Keratinocyte (primary cell): ENCODE results near the gene MATK. TPM values are rescaled to one million over a fixed set of nuclear protein-coding genes. Genes with fewer than 3 reads are reported as not detected.
A peak's percentile ranks its signal among the peaks of the same experiment; 100 is the strongest.
"Not testable (repeated sequence)": the region's sequence is repeated elsewhere in the genome, so short reads cannot be mapped to it uniquely, and the experiment has no call there.

Experiments
- DNase-seq: peaks from one replicate; pipeline ENCODE4 v3.0.0-alpha.2; 2011; ENCODE audit warnings: low read depth, missing footprints, low spot score
- FAIRE-seq: peaks from 2 replicates; lab custom pipeline; 2011; peaks lifted over from hg19 to GRCh38; lab: Jason Lieb, UNC
- H2AFZ ChIP-seq: 2 replicates; pipeline ENCODE4 v1.6.0; 2012; ENCODE audit warnings: low read length, control low read depth, inconsistent platforms; ENCODE audit not compliant: control insufficient read depth
- H3K27ac ChIP-seq: 2 replicates; pipeline ENCODE4 v1.5.1; 2011; ENCODE audit warnings: low read length; ENCODE audit not compliant: control insufficient read depth, insufficient read depth
- H3K27me3 ChIP-seq: 3 replicates; pipeline ENCODE4 v1.6.0; 2011; ENCODE audit warnings: low read length; ENCODE audit not compliant: control insufficient read depth, insufficient read depth; ENCODE audit errors: extremely low read depth
- H3K36me3 ChIP-seq, 2 experiments: 2 replicates in 1 of 2; 3 replicates in 1 of 2; pipeline ENCODE4 v1.5.1; 2011; ENCODE audit warnings: low read length in 2 of 2, mild to moderate bottlenecking in 1 of 2; ENCODE audit not compliant: control insufficient read depth in 2 of 2, insufficient read depth in 2 of 2; ENCODE audit errors: extremely low read depth in 1 of 2
- H3K4me1 ChIP-seq: 3 replicates; pipeline ENCODE4 v1.5.1; 2011; ENCODE audit warnings: low read length; ENCODE audit not compliant: control insufficient read depth, insufficient read depth; ENCODE audit errors: extremely low read depth
- H3K4me2 ChIP-seq: 3 replicates; pipeline ENCODE4 v1.6.0; 2011; ENCODE audit warnings: low read depth, low read length; ENCODE audit not compliant: control insufficient read depth, insufficient read depth; ENCODE audit errors: extremely low read depth
- H3K4me3 ChIP-seq, 3 experiments: fragments of 200-600 bp in 1 of 3; sonication (generic) in 1 of 3; 2 replicates in 2 of 3; 3 replicates in 1 of 3; pipeline ENCODE4 v1.5.1; 2011 to 2016; ENCODE audit warnings: low read length in 3 of 3, mild to moderate bottlenecking in 3 of 3, control low read depth in 2 of 3, inconsistent platforms in 1 of 3, low read depth in 1 of 3, mixed read lengths in 1 of 3, mixed run types in 1 of 3, moderate library complexity in 1 of 3; ENCODE audit not compliant: control insufficient read depth in 2 of 3, insufficient read depth in 2 of 3; ENCODE audit errors: extremely low read depth in 1 of 3
- H3K79me2 ChIP-seq: 2 replicates; pipeline ENCODE4 v1.6.0; 2012; ENCODE audit warnings: low read length; ENCODE audit not compliant: control insufficient read depth, insufficient read depth
- H3K9ac ChIP-seq: 3 replicates; pipeline ENCODE4 v1.6.0; 2011; ENCODE audit warnings: low read length; ENCODE audit not compliant: control insufficient read depth, insufficient read depth; ENCODE audit errors: extremely low read depth
- H3K9me1 ChIP-seq: 3 replicates; pipeline ENCODE4 v1.6.0; 2011; ENCODE audit warnings: low read length; ENCODE audit not compliant: control insufficient read depth, insufficient read depth; ENCODE audit errors: extremely low read depth
- H3K9me3 ChIP-seq: 2 replicates; pipeline ENCODE4 v1.5.1; 2012; ENCODE audit warnings: low read depth, low read length; ENCODE audit not compliant: control insufficient read depth
- H4K20me1 ChIP-seq: 3 replicates; pipeline ENCODE4 v1.6.0; 2011; ENCODE audit warnings: low read length; ENCODE audit not compliant: control insufficient read depth, insufficient read depth; ENCODE audit errors: extremely low read depth
- CTCF ChIP-seq, 3 experiments: IDR thresholded peaks in 1 of 3; conservative IDR thresholded peaks in 1 of 3; optimal IDR thresholded peaks in 1 of 3; 2 replicates in 2 of 3; 3 replicates in 1 of 3; pipeline versions ENCODE3 to v1.5.1; 2011; ENCODE audit warnings: low read length in 3 of 3, mild to moderate bottlenecking in 3 of 3, moderate library complexity in 2 of 3, control low read depth in 1 of 3, inconsistent platforms in 1 of 3; ENCODE audit not compliant: insufficient read depth in 2 of 3; ENCODE audit errors: extremely low read depth in 1 of 3
- EZH2 ChIP-seq: IDR thresholded peaks from one replicate; pipeline ENCODE4 v1.6.1; 2012; ENCODE audit warnings: inconsistent platforms, mild to moderate bottlenecking, low read length, moderate library complexity
- dilution Hi-C: fragments of 300-500 bp; cut with MboI; formaldehyde crosslinking; loops from one replicate; pipeline ENCODE4 v1.7.0; 2020; ENCODE audit warnings: low sequenced_read_pairs; ENCODE audit not compliant: extremely low pct_ligation_motif_present
- polyA plus RNA-seq, 5 experiments: library from polyadenylated mRNA; depleted of rRNA in 3 of 5; stranded (reverse) in 3 of 5; stranded (forward) in 1 of 5; unstranded in 1 of 5; fragments of >200 nt; gene quantifications; 1 replicate in 1 of 5; 2 replicates in 3 of 5; 3 replicates in 1 of 5; pipeline versions ENCODE4 v1.2.1 to v1.2.3, GENCODE V29; 2011 to 2012; ENCODE audit warnings: missing spikeins in 2 of 5, low read depth in 1 of 5, low replicate concordance in 1 of 5

Gene MATK
- polyA plus RNA-seq, 1 donor (not counting 4 experiments of a cell fraction or from before 2014, with no cell fraction given), result 0.16 TPM

GRCh38 chr19:3760871-3761361, 25.3 kb downstream of the MATK start:
- Histone ChIP-seq H3K9ac (peak overlapping the region; percentile 99), H4K20me1 (no peaks in the 10 kb centered on the region), H3K4me2 (peak overlapping the region; percentile 72), H3K9me3 (no peaks in the 10 kb centered on the region), H3K79me2 (peaks cover 18% of the 10 kb centered on the region), H2AFZ (peak overlapping the region; percentile 96), H3K4me3 (peak overlapping the region; percentile 80 to 98 (median 96)), H3K27me3 (no peaks in the 10 kb centered on the region), H3K36me3 (peaks cover 3 to 4% of the 10 kb centered on the region in 2 experiments), H3K27ac (peak overlapping the region; percentile 96), H3K9me1 (no peaks in the 10 kb centered on the region), H3K4me1 (peaks cover 9% of the 10 kb centered on the region)
- TF ChIP-seq EZH2 (no peak), CTCF (optimal IDR thresholded peaks at IDR 0.05 in 1 of 3, IDR thresholded peaks at IDR 0.05 in 1 of 3, conservative IDR thresholded peaks at IDR 0.05 in 1 of 3; ENCODE audit: extremely low read depth in 1 of 3, insufficient read depth in 2 of 3, low read length in 3 of 3) (no peak)
- no peak for DNase-seq
- dilution Hi-C loops, result no loop called here
- FAIRE-seq, result no peak

- H3K9ac ChIP-seq, result no peak overlapping the region
- H3K4me1 ChIP-seq, result peaks cover 9% of the 10 kb centered on the region
- peaks cover 18% of the 10 kb centered on the region for H3K79me2 ChIP-seq
- no peak overlapping the region for H3K4me2 ChIP-seq
- no peak overlapping the region for H3K27ac ChIP-seq
- no peaks in the 10 kb centered on the region for H3K9me3 ChIP-seq
- dilution Hi-C loops, result no loop called here
- H2AFZ ChIP-seq, result no peak overlapping the region
- no peak overlapping the region for H3K4me3 ChIP-seq
- H4K20me1 ChIP-seq, result no peaks in the 10 kb centered on the region
- peaks cover 3% of the 10 kb centered on the region in 2 experiments for H3K36me3 ChIP-seq
- FAIRE-seq (no peak), DNase-seq (no peak)
- H3K9me1 ChIP-seq, result no peaks in the 10 kb centered on the region
- TF ChIP-seq CTCF (optimal IDR thresholded peaks at IDR 0.05 in 1 of 3, IDR thresholded peaks at IDR 0.05 in 1 of 3, conservative IDR thresholded peaks at IDR 0.05 in 1 of 3; ENCODE audit: extremely low read depth in 1 of 3, insufficient read depth in 2 of 3, low read length in 3 of 3), result no peak
- no peak for TF ChIP-seq EZH2
- H3K27me3 ChIP-seq, result no peaks in the 10 kb centered on the region
Measured at GRCh38 chr19:3759482-3760254, 26.5 kb downstream of the MATK start.

GRCh38 chr19:3758297-3758696, 27.9 kb downstream of the MATK start:
- H2AFZ ChIP-seq, H3K4me2 ChIP-seq, DNase-seq, H3K4me3 ChIP-seq, H3K4me1 ChIP-seq, H3K27ac ChIP-seq, H3K36me3 ChIP-seq, dilution Hi-C loops, H3K9ac ChIP-seq, H3K9me1 ChIP-seq, H3K27me3 ChIP-seq, H3K9me3 ChIP-seq, H4K20me1 ChIP-seq, FAIRE-seq: not testable (repeated sequence)
- peaks cover 17% of the 10 kb centered on the region for H3K79me2 ChIP-seq
